Choroid plexus epithelial cell (primary cell): ENCODE measurements around the gene PUS7L.

Experiments
- DNase-seq: peaks from one replicate; pipeline ENCODE4 v3.0.0-alpha.2; 2010; ENCODE audit warnings: low read depth
- H3K4me3 ChIP-seq: 2 replicates; pipeline ENCODE4 v1.5.1; 2011; ENCODE audit warnings: low read depth, mild to moderate bottlenecking, control low read depth, low read length, moderate library complexity
- CTCF ChIP-seq: conservative IDR thresholded peaks from 2 replicates; pipeline ENCODE4 v1.5.1; 2011; ENCODE audit warnings: low read depth, mild to moderate bottlenecking, control low read depth, inconsistent platforms, low read length, moderate library complexity

PUS7L gene

GRCh38 chr12:43744826-43745225 is 13.8 kb downstream of the PUS7L start:
- no peak for DNase-seq
- H3K4me3 ChIP-seq: no peak overlapping the region
- no peak for TF ChIP-seq CTCF

- peak; percentile 93 for DNase-seq
- no peak for TF ChIP-seq CTCF
- no peak overlapping the region for H3K4me3 ChIP-seq
Observed at GRCh38 chr12:43742106-43742505, 16.5 kb downstream of the PUS7L start.

GRCh38 chr12:43740511-43741100 is 18.0 kb downstream of the PUS7L start:
- no peak for TF ChIP-seq CTCF
- H3K4me3 ChIP-seq: no peak overlapping the region
- DNase-seq: peak; percentile 23

- TF ChIP-seq CTCF: no peak
- no peak overlapping the region for H3K4me3 ChIP-seq
- peak; percentile 54 for DNase-seq
Observed at GRCh38 chr12:43737646-43738045, 20.9 kb downstream of the PUS7L start.

GRCh38 chr12:43736927-43737440 is 21.6 kb downstream of the PUS7L start:
- no peak for TF ChIP-seq CTCF
- no peak overlapping the region for H3K4me3 ChIP-seq
- DNase-seq: no peak

GRCh38 chr12:43733687-43734086 is 24.9 kb downstream of the PUS7L start:
- DNase-seq: no peak
- no peak overlapping the region for H3K4me3 ChIP-seq
- peak; percentile 9 for TF ChIP-seq CTCF

- no peak for DNase-seq
- no peak for TF ChIP-seq CTCF
Observed at GRCh38 chr12:43730283-43730682, 28.3 kb downstream of the PUS7L start.

More at GRCh38 chr12:43730283-43730682, 28.3 kb downstream of the PUS7L start:
- no peak overlapping the region for H3K4me3 ChIP-seq
